T-helper 2 cell treated with Interferon-gamma antibody and Interleukin-4, amounts not matched to agents 5 μg/mL and 100 μg/mL, for 36 hours (primary cell): Measurements from ENCODE around the gene UBR2.
"Not testable (repeated sequence)": the region's sequence is repeated elsewhere in the genome, so short reads cannot be mapped to it uniquely, and the experiment has no call there.

Source experiments
- DNase-seq: peaks from one replicate; pipeline ENCODE4 v3.0.0; 2021; ENCODE audit warnings: low spot score
- H3K27ac Mint-ChIP-seq: one replicate; pipeline ENCODE4 v1.8.0; 2021; ENCODE audit warnings: mild to moderate bottlenecking, mixed read lengths
- H3K27me3 Mint-ChIP-seq: one replicate; pipeline ENCODE4 v1.8.0; 2021; ENCODE audit warnings: low read depth, mixed read lengths
- H3K36me3 Mint-ChIP-seq: one replicate; pipeline ENCODE4 v1.8.0; 2021; ENCODE audit warnings: low read depth, mixed read lengths
- H3K4me1 Mint-ChIP-seq: one replicate; pipeline ENCODE4 v1.8.0; 2021; ENCODE audit warnings: low read depth, mixed read lengths
- H3K4me3 Mint-ChIP-seq: one replicate; pipeline ENCODE4 v1.8.0; 2022; ENCODE audit warnings: mild to moderate bottlenecking, moderate library complexity, mixed read lengths
- H3K9me3 Mint-ChIP-seq: one replicate; pipeline ENCODE4 v1.8.0; 2021; ENCODE audit warnings: mixed read lengths

Gene UBR2

DNA sequence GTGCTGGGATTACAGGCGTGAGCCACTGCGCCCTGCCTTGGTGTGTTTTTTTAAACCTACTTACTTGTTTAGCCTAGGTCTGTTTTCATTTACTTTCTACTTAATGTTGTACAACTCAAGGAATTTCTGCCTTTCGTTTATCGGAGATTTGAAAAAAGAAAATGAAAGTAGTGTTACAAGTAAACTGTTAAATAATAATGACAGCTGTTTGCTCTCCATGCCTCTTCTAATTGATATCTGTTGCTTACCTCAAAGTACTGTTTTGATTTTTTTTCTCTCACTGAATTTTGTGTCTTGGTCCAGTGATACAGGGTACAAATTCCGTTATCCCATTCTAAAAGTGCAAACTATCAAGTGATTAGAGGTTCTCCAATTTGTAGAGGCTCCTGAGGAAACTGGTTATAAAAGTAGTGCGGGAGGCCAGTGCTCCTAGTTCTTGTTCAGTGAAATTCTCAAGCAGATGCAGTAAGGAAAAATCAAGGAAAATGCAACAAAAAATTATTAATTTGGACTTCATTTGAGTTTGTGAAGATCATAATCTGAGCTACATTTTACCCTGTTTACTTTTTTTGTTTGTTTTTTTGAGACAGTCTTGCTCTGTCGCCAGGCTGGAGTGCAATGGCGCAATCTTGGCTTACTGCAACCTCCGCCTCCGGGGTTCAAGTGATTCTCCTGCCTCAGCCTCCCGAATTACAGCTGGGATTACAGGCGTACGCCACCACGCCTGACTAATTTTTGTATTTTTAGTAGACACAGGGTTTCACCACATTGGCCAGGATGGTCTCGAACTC lies 2.2 kb downstream of the UBR2 start:
- no peak for DNase-seq
- peaks cover 37% of the 10 kb centered on the region for H3K4me1 Mint-ChIP-seq
- H3K36me3 Mint-ChIP-seq = peaks cover 23% of the 10 kb centered on the region
- H3K27me3 Mint-ChIP-seq = no peaks in the 10 kb centered on the region
- peak overlapping the region; percentile 96 for H3K4me3 Mint-ChIP-seq
- H3K27ac Mint-ChIP-seq = peak overlapping the region; percentile 92
- no peaks in the 10 kb centered on the region for H3K9me3 Mint-ChIP-seq

- DNase-seq = no peak
- no peaks in the 10 kb centered on the region for H3K27me3 Mint-ChIP-seq
- H3K4me1 Mint-ChIP-seq = peaks cover 41% of the 10 kb centered on the region
- peak overlapping the region; percentile 96 for H3K4me3 Mint-ChIP-seq
- H3K36me3 Mint-ChIP-seq = peaks cover 23% of the 10 kb centered on the region
- peak overlapping the region; percentile 20 for H3K27ac Mint-ChIP-seq
- no peaks in the 10 kb centered on the region for H3K9me3 Mint-ChIP-seq
Observed at GRCh38 chr6:42566614-42567208, 2.9 kb downstream of the UBR2 start.

- peak overlapping the region; percentile 16 for H3K4me3 Mint-ChIP-seq
- not testable (repeated sequence) for H3K9me3 Mint-ChIP-seq, DNase-seq, H3K27me3 Mint-ChIP-seq, H3K27ac Mint-ChIP-seq
- H3K4me1 Mint-ChIP-seq = peaks cover 46% of the 10 kb centered on the region
- H3K36me3 Mint-ChIP-seq = peaks cover 23% of the 10 kb centered on the region
Observed at GRCh38 chr6:42567237-42567636, 3.4 kb downstream of the UBR2 start.

DNA sequence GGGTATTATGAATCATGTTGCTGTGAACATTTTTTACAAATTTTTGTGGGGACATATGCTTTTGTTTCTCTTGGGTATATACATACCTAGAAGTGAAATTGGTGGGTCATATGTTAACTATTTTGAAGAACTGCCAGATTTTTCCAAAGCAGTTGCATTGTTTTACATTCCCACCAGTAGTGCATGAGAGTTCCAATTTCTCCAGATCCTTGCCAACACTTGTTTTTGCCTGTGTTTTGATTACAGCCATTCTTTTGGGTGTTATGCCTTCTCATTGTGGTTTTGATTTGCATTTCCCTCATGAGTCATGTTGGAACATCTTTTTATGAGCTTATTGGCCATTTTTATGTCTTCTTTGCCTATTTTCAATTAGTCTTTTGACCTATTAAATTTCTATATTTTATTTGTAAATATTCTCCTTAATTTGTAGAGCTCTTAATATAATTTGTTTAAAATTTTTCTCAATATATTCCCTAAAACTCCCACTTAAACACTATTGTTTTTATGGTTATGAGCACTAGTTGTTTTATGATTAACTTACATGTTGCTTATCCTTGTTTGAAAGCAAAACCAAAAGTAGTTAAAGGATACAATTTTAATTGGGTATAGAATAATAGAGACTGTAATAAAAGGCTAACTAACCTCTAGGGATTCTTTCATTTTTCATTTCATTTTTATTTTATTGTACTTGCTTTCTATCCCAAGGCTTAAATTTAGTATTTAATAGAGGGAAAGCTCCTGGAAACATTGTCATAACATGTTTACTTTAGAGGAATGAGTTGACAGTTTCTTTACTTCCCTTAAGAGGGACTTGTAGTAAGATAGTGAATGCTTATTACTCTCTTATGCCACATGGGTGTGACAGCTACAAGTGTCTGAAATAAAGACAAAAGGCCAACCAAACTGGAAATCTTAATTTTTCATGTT lies 5.5 kb downstream of the UBR2 start:
- H3K9me3 Mint-ChIP-seq = no peaks in the 10 kb centered on the region
- H3K36me3 Mint-ChIP-seq = peaks cover 35% of the 10 kb centered on the region
- H3K4me3 Mint-ChIP-seq = peak overlapping the region; percentile 54
- H3K27me3 Mint-ChIP-seq = no peaks in the 10 kb centered on the region
- H3K4me1 Mint-ChIP-seq = peaks cover 53% of the 10 kb centered on the region
- peak overlapping the region; percentile 74 for H3K27ac Mint-ChIP-seq
- DNase-seq = no peak

DNA sequence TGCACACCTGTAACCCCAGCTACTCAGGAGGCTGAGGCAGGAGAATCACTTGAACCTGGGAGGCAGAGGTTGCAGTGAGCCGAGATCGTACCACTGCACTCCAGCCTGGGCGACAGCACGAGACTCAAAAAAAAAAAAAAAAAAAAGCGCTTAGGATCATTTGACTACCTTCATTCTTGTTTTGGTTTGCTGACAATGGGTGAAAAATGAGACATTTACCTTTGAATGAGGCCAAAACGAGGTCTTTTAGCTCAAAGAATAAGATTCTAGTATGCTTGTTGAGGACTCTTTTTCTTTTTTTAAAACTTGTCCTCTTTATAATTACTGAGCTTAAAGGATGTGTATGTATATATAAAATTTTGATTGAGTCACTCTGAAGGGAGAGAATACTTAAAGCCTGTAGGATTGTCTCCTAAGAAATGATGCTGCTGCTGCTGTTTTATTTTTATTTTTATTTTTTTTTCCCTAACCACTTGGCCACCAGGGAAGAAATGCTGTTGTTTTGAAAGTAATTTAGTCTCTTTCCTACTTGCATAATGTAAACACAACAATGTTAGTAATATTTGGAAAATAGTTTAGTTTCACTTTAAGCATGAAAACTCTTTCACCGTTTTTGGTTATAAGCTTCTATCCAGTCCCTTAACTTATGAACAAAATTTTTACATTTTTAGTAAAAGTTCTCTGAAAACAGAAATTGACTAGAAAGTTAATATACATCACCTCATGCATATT lies 7.9 kb downstream of the UBR2 start:
- Mint-ChIP-seq H3K36me3 (peaks cover 40% of the 10 kb centered on the region), H3K4me1 (peaks cover 43% of the 10 kb centered on the region), H3K9me3 (no peaks in the 10 kb centered on the region), H3K27ac (peak overlapping the region; percentile 45), H3K4me3 (peak overlapping the region; percentile 57), H3K27me3 (no peaks in the 10 kb centered on the region)
- no peak for DNase-seq

GRCh38 chr6:42572523-42572922 lies 8.7 kb downstream of the UBR2 start:
- peaks cover 40% of the 10 kb centered on the region for H3K36me3 Mint-ChIP-seq
- H3K9me3 Mint-ChIP-seq = no peaks in the 10 kb centered on the region
- peaks cover 37% of the 10 kb centered on the region for H3K4me1 Mint-ChIP-seq
- DNase-seq = no peak
- H3K4me3 Mint-ChIP-seq = peak overlapping the region; percentile 52
- H3K27me3 Mint-ChIP-seq = no peaks in the 10 kb centered on the region
- H3K27ac Mint-ChIP-seq = peak overlapping the region; percentile 74

DNA sequence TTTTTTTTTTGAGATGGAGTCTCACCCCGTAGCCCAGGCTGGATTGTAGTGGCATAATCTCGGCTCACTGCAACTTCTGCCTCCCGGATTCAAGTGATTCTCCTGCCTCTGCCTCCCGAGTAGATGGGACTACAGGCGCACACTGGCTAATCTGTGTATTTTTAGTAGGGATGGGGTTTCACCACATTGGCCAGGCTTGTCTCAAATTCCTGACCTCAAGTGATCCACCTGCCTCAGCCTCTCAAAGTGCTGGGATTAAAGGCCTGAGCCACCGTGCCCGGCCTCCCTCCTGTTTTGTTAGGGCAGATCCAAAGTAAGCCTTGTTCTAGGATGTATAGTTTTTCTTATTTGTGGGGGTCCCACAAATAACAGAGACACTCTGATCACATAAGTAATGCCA lies 12.7 kb downstream of the UBR2 start:
- H3K4me3 Mint-ChIP-seq, DNase-seq, H3K9me3 Mint-ChIP-seq, H3K27me3 Mint-ChIP-seq, H3K27ac Mint-ChIP-seq: not testable (repeated sequence)
- Mint-ChIP-seq H3K36me3 (peaks cover 47% of the 10 kb centered on the region), H3K4me1 (peaks cover 33% of the 10 kb centered on the region)

GRCh38 chr6:42598300-42598699 lies 34.5 kb downstream of the UBR2 start:
- peaks cover 6% of the 10 kb centered on the region for H3K4me1 Mint-ChIP-seq
- no peak overlapping the region for H3K4me3 Mint-ChIP-seq
- peaks cover 46% of the 10 kb centered on the region for H3K36me3 Mint-ChIP-seq
- no peak for DNase-seq
- peaks cover 8% of the 10 kb centered on the region for H3K9me3 Mint-ChIP-seq
- no peak overlapping the region for H3K27ac Mint-ChIP-seq
- H3K27me3 Mint-ChIP-seq = no peaks in the 10 kb centered on the region

DNA sequence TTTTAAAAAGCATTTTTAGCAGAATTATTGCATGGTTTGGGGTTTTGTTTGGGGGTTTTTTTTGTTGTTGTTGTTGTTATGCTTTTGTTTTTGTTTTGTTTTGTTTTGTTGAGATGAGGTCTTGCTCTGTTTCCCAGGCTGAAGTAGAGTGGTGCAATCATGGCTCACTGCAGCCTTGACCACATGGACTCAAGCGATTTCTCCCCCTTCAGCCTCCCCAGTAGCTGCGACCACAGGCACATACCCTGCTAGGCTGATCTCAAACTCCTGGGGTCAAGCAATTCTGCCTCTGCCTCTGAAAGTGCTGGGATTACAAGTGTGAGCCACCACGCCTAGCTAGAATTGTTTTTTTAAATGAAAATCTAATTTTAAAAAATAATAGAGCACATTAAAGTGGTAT lies 35.7 kb downstream of the UBR2 start:
- H3K9me3 Mint-ChIP-seq = peaks cover 4% of the 10 kb centered on the region
- peaks cover 10% of the 10 kb centered on the region for H3K4me1 Mint-ChIP-seq
- H3K27me3 Mint-ChIP-seq = no peaks in the 10 kb centered on the region
- H3K4me3 Mint-ChIP-seq = no peak overlapping the region
- peaks cover 41% of the 10 kb centered on the region for H3K36me3 Mint-ChIP-seq
- H3K27ac Mint-ChIP-seq = no peak overlapping the region
- DNase-seq = no peak

DNA sequence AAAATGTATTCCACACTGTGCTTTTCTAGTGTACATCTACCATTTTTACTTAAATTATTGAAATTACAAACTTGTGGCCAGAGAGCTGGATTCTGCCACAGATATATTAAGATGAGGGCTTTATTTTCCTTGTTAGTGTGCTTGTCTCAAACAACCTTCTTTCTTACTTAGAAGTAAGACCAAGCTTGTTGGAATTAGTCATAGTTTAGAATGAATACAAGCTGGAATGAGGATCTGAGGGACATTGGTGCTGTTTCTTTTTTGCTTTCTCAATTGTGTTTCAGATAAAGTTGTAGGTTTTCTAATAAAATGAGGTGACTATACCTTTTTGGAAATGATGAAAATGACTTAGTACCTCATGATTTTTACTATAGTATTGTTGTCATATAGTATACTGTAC lies 40.3 kb downstream of the UBR2 start:
- peaks cover 12% of the 10 kb centered on the region for H3K4me1 Mint-ChIP-seq
- H3K36me3 Mint-ChIP-seq = peaks cover 32% of the 10 kb centered on the region
- H3K27me3 Mint-ChIP-seq = no peaks in the 10 kb centered on the region
- H3K9me3 Mint-ChIP-seq = no peaks in the 10 kb centered on the region
- H3K27ac Mint-ChIP-seq = no peak overlapping the region
- no peak overlapping the region for H3K4me3 Mint-ChIP-seq
- DNase-seq = no peak

GRCh38 chr6:42604699-42605098 lies 40.9 kb downstream of the UBR2 start:
- not testable (repeated sequence) for H3K9me3 Mint-ChIP-seq, H3K27ac Mint-ChIP-seq, H3K27me3 Mint-ChIP-seq, H3K4me3 Mint-ChIP-seq, DNase-seq
- Mint-ChIP-seq H3K36me3 (peaks cover 32% of the 10 kb centered on the region), H3K4me1 (peaks cover 12% of the 10 kb centered on the region)

DNA sequence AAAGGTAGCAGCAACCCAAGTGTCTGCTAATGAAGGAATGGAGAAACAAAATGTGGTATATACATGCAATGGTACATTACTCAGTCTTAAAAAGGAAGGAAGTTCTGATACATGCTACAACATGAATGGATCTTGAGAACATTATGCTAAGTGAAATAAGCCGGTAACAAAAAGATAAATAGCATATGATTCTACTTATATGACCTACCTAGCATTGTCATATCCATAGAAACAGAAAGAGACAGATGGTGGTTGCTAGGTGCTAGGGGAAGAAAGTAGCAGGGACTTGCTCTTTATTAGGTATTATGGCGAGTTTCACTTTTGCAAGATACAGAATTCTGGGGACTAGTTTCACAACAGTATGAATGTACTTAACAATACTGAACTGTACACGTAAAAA lies 46.6 kb downstream of the UBR2 start:
- H3K4me3 Mint-ChIP-seq = no peak overlapping the region
- H3K4me1 Mint-ChIP-seq = peaks cover 11% of the 10 kb centered on the region
- H3K27ac Mint-ChIP-seq = peak overlapping the region; percentile 50
- H3K36me3 Mint-ChIP-seq = peaks cover 37% of the 10 kb centered on the region
- no peak for DNase-seq
- H3K27me3 Mint-ChIP-seq = no peaks in the 10 kb centered on the region
- no peaks in the 10 kb centered on the region for H3K9me3 Mint-ChIP-seq

DNA sequence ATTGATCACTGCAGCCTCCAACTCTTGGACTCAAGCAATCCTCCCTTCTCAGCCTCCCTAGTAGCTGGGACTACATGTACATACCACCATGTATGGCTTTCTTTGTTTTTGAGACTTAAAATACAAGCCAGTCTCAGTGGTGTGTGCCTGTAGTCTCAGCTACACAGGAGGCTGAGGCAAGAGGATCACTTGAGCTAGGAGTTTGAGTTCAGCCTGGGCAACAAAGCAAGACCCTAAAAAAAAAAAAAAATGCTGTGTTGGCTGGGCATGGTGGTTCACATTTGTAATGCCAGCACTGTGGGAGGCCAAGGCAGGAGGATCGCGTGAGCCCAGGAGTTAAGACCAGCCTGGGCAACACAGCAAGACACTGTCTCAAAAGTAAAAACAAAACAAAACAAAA lies 51.7 kb downstream of the UBR2 start:
- DNase-seq = no peak
- Mint-ChIP-seq H3K27me3 (no peaks in the 10 kb centered on the region), H3K27ac (no peak overlapping the region)

More for the DNA sequence above, 51.7 kb downstream of the UBR2 start:
- Mint-ChIP-seq H3K36me3 (peaks cover 51% of the 10 kb centered on the region), H3K4me3 (no peak overlapping the region), H3K4me1 (peaks cover 29% of the 10 kb centered on the region), H3K9me3 (no peaks in the 10 kb centered on the region)
